ENCODE data around the gene ASTN1.

Gene ASTN1

DNA sequence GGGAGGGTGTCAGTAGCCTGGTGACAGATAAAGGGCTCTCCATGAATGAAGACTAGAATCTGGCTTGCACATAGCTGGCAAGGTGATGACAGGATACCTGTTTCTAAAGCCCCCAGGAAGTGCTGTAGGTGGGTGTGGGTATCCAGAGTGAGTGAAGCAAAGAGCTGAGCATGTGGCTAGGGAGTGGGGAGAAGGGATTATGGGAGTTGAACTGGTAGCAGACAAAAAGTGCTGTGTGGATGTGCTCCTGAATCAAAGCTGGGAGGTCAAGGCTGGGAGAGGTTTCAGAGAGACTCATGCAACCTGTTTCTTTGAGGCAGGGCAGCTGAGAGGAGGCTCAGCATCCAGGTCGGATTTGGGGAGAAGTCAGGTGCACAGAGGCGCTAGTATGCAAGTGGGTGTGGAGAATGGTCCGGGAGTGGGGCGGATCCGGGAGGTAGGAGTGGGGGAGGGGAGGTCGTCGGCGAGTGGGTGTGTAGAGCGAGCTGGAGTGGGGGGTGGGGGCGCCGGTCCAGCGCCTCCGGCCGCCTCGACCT, 600 bp downstream of the ASTN1 start:
- TF ChIP-seq, protein P1, sequence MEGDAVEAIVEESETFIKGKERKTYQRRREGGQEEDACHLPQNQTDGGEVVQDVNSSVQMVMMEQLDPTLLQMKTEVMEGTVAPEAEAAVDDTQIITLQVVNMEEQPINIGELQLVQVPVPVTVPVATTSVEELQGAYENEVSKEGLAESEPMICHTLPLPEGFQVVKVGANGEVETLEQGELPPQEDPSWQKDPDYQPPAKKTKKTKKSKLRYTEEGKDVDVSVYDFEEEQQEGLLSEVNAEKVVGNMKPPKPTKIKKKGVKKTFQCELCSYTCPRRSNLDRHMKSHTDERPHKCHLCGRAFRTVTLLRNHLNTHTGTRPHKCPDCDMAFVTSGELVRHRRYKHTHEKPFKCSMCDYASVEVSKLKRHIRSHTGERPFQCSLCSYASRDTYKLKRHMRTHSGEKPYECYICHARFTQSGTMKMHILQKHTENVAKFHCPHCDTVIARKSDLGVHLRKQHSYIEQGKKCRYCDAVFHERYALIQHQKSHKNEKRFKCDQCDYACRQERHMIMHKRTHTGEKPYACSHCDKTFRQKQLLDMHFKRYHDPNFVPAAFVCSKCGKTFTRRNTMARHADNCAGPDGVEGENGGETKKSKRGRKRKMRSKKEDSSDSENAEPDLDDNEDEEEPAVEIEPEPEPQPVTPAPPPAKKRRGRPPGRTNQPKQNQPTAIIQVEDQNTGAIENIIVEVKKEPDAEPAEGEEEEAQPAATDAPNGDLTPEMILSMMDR (conservative IDR thresholded peaks at IDR 0.05): no peak
- no peak overlapping the region for H3K27ac ChIP-seq

- TF ChIP-seq, protein P1 (conservative IDR thresholded peaks at IDR 0.05): no peak
- no peak overlapping the region for H3K27ac ChIP-seq
These were observed 2.3 kb downstream of the ASTN1 start for GRCh38 chr1:177162243-177162642.

- no peak overlapping the region for H3K27ac ChIP-seq
These were observed 18.0 kb downstream of the ASTN1 start for GRCh38 chr1:177146499-177146898.

GRCh38 chr1:177145106-177146070, 19.1 kb downstream of the ASTN1 start:
- no peak overlapping the region for H3K27ac ChIP-seq
- TF ChIP-seq, protein P1 (conservative IDR thresholded peaks at IDR 0.05): no peak

More at GRCh38 chr1:177146499-177146898, 18.0 kb downstream of the ASTN1 start:
- TF ChIP-seq, protein P1 (conservative IDR thresholded peaks at IDR 0.05): no peak

DNA sequence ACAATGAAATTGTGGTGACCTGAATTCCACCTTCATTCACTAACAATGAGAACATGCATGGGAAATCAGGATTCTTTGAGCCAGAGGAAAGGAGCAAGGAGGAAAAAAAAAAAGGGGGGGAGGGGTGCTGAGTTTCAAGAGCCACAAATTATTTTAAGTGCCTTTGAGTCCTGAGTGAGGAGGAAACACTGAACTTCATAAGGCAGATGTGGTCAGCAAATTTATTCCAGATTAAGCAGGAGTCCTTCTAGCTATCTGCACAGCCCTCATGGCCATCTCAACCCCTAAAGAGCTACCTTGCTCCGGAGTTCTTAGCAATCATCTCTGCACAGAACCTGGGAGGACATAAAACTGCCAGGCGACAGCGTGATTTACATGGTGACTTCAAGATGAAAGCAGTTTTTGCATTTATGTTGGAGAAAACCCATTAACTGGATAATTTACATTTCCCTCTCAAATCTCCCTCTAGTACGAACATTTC, 21.7 kb downstream of the ASTN1 start:
- no peak overlapping the region for H3K27ac ChIP-seq
- TF ChIP-seq, protein P1 (conservative IDR thresholded peaks at IDR 0.05): no peak

GRCh38 chr1:177142010-177142409, 22.5 kb downstream of the ASTN1 start:
- no peak overlapping the region for H3K27ac ChIP-seq
- TF ChIP-seq, protein P1 (conservative IDR thresholded peaks at IDR 0.05): no peak

GRCh38 chr1:177138347-177138746, 26.2 kb downstream of the ASTN1 start:
- TF ChIP-seq, protein P1 (conservative IDR thresholded peaks at IDR 0.05): no peak
- no peak overlapping the region for H3K27ac ChIP-seq
